ENCODE results near the gene TMEM41A.
"Not testable (repeated sequence)": the region's sequence is repeated elsewhere in the genome, so short reads cannot be mapped to it uniquely, and the experiment has no call there.

The TMEM41A gene

DNA sequence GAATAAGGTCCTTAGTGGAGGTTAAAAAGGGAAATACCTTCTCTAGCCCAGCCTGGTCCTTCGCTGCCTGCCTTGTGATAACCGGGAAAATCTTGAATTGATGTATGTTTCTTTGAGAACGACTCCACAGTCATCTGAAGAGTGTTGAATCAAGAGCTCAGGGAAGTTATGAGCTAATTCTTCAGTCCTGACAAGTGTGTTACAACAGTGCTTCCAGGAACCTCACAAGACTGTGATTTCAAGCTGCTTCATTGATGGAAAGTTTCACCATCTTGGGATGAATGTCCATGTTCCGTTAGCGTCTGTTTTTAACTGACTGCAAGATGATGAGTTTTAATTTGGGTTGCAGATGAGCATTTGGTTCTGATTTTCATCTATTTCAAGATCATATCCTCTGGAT, 12.4 kb downstream of the TMEM41A start:
- no peak for DNase-seq

GRCh38 chr3:185484296-185484695, 14.5 kb downstream of the TMEM41A start:
- no peak for DNase-seq

GRCh38 chr3:185479373-185479945, 19.4 kb downstream of the TMEM41A start:
- no peak for DNase-seq

GRCh38 chr3:185477316-185477715, 21.5 kb downstream of the TMEM41A start:
- no peak for DNase-seq

- not testable (repeated sequence) for DNase-seq
Measured at GRCh38 chr3:185474922-185475321, 23.9 kb downstream of the TMEM41A start.

DNA sequence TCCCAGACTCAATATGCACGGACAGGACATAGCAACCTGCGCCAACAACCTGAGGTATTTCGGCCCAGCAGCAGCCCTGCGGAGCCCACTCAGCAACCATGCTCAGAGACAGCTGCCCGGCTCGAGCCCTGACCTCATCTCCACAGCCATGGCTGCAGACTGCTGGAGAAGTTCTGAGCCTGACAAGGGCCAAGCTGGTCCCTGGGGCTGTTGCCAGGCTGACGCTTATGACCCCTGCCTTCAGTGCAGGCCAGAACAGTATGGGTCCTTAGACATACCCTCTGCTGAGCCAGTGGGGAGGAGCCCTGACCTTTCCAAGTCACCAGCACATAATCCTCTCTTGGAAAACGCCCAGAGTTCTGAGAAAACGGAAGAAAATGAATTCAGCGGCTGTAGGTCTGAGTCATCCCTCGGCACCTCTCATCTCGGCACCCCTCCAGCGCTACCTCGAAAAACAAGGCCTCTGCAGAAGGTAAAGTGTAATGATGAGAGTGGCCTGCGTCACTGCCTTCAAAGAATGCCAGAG, 25.5 kb downstream of the TMEM41A start:
- no peak for DNase-seq

GRCh38 chr3:185470323-185470722, 28.5 kb downstream of the TMEM41A start:
- DNase-seq, result no peak

DNA sequence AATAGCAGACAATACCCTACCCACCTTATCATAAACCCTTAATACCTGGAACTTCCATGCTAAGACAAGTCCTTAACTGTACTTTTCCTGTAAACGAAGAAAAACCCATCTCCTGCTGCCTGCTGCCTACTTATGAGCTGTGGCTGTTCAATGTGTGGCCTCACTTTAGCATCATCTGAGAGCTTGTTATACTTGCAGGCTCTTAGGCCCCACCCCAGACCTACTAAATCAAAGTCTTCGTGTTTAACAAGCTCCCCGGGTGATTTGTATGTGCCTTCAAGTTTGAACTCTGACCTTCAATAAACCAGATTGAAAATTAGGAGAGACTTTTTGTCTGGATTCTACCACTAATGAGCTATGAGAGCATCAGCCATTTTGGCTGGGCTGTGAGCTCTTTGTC, 29.3 kb downstream of the TMEM41A start:
- DNase-seq, result no peak

GRCh38 chr3:185466123-185466522, 32.7 kb downstream of the TMEM41A start:
- DNase-seq, result not testable (repeated sequence)

DNA sequence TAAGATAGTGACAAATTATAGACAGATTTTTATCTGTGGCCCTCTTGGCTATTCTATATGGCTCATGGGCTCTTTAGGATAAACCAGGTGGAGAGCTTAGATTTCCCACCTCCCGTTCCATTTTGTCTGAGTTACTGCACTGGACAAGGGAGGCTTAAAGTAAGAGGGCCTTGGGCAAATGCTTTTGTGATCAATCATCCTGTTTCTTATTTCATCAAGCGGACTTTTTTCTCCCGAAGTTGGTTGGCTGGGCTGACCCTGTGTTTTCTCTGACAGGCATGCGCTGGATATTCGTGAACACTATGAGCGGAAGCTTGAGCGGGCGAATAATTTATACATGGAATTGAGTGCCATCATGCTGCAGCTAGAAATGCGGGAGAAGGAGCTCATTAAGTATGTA, 33.4 kb downstream of the TMEM41A start:
- no peak for DNase-seq

DNA sequence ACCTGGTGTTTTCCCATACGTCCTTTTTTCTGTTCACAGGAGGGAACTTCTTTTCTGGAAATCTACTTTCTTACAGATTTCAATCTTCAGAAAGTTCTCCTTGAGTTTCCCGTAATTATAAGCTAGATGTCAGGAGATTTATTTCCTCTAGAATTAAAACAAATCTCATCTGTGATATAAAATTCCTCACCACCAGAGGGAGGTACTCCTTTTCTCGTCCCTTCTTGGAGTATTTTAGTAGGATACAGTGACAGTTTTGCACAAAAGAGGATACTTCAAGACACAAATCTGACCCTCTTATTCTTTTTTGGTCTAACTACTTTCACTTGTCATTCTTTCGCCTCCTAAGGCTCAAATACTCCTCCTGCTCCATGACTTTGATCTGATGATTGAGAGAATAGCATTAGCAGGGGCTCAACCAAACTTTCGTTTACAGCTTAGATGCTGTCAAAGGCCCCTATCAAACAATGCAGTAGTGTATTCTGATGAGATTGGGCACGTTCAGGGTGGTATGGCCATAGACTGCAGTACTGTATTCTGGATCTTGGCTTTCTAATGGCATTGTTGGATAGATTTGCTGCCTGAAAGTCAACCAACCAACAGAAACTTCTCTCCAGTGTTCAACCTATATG, 38.0 kb downstream of the TMEM41A start:
- peak; percentile 37 to 68 for DNase-seq

GRCh38 chr3:185460309-185460708, 38.5 kb downstream of the TMEM41A start:
- DNase-seq, result no peak

- no peak for DNase-seq
Measured at GRCh38 chr3:185457376-185457775, 41.5 kb downstream of the TMEM41A start.

DNA sequence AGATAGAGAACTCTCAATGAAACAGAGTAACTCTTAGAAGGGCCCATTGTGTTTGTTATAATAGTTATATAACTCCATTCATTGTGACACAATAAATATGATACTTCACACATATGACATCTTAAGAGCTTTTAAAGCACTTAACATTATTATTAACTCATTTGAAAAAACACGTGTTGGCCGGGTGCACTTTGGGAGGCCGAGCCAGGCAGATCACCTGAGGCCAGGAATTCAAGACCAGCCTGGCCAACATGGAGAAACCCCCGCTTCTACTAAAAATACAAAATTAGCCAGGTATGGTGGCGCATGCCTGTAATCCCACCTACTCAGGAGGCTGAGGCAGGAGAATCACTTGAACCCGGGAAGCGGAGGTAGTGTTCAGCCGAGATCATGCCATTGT, 47.4 kb downstream of the TMEM41A start:
- not testable (repeated sequence) for DNase-seq

GRCh38 chr3:185448107-185448506, 50.7 kb downstream of the TMEM41A start:
- DNase-seq, result no peak

- no peak for DNase-seq
Measured at GRCh38 chr3:185444329-185444728, 54.5 kb downstream of the TMEM41A start.

- DNase-seq, result no peak
Measured at GRCh38 chr3:185442031-185442430, 56.8 kb downstream of the TMEM41A start.

DNA sequence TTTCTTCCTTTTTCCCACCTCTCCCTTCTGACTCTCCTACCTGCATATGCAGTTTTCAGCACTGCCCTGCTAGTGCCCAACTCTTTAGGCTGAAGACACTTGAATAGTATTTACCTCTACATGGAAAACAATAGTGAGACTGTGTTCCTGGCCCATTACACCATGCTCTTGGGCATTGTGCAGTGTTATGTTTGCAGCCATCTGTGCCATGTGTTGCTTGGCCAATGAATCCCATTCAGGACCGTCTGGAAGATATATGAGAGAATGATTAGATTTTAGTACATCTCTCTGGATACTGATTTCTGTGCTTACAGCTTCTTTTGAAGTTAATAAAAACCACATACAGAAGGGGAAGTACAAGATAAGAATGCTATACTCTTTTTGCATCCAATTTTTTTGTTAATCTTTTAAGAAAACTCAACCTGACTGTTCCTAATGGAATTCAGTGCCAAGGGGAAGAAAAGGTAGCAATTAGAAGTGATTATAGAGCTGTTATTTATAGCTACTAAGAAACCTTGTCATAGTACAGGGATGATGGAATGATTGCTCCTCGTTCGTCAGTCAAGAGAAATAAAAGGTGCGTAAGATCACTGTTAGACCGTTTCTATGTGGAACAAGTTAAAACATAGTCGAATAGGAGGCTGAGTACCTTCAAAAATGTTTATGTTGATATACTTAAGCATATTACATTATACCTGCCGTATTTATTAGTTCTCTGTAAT, 58.9 kb downstream of the TMEM41A start:
- DNase-seq, result no peak
